Measurements from ENCODE around the gene FMNL1.

FMNL1 gene

GRCh38 chr17:45184144-45184543, 37.5 kb upstream of the FMNL1 start:
- DNase-seq (ENCODE audit: low read depth, low spot score), result no peak
- in situ Hi-C loops (cut with HindIII; ENCODE audit: low sequenced_read_pairs), result no loop called here
- no peak for TF ChIP-seq CTCF (IDR thresholded peaks at IDR 0.05; ENCODE audit: low read depth, low read length)
- no peak overlapping the region for H3K4me3 ChIP-seq (ENCODE audit: low read depth, low read length)

GRCh38 chr17:45186801-45187354, 34.8 kb upstream of the FMNL1 start:
- DNase-seq (ENCODE audit: low read depth, low spot score), result no peak
- in situ Hi-C loops (cut with HindIII; ENCODE audit: low sequenced_read_pairs), result no loop called here
- H3K4me3 ChIP-seq (ENCODE audit: low read depth, low read length), result no peak overlapping the region
- no peak for TF ChIP-seq CTCF (IDR thresholded peaks at IDR 0.05; ENCODE audit: low read depth, low read length)

GRCh38 chr17:45189009-45189408, 32.7 kb upstream of the FMNL1 start:
- DNase-seq (ENCODE audit: low read depth, low spot score), result no peak
- in situ Hi-C loops (cut with HindIII; ENCODE audit: low sequenced_read_pairs), result no loop called here
- TF ChIP-seq CTCF (IDR thresholded peaks at IDR 0.05; ENCODE audit: low read depth, low read length), result no peak
- H3K4me3 ChIP-seq (ENCODE audit: low read depth, low read length), result no peak overlapping the region

- DNase-seq (ENCODE audit: low read depth, low spot score), result no peak
- in situ Hi-C loops (cut with HindIII; ENCODE audit: low sequenced_read_pairs), result no loop called here
- TF ChIP-seq CTCF (IDR thresholded peaks at IDR 0.05; ENCODE audit: low read depth, low read length), result no peak
Measured at GRCh38 chr17:45190503-45191255, 31.0 kb upstream of the FMNL1 start.

GRCh38 chr17:45195424-45195823, 26.3 kb upstream of the FMNL1 start:
- DNase-seq (ENCODE audit: low read depth, low spot score), result no peak
- no peak for TF ChIP-seq CTCF (IDR thresholded peaks at IDR 0.05; ENCODE audit: low read depth, low read length)
- no peak overlapping the region for H3K4me3 ChIP-seq (ENCODE audit: low read depth, low read length)
- in situ Hi-C loops (cut with HindIII; ENCODE audit: low sequenced_read_pairs), result no loop called here

More at GRCh38 chr17:45190503-45191255, 31.0 kb upstream of the FMNL1 start:
- H3K4me3 ChIP-seq (ENCODE audit: low read depth, low read length), result no peak overlapping the region

- H3K4me3 ChIP-seq (ENCODE audit: low read depth, low read length), result no peak overlapping the region
- no peak for TF ChIP-seq CTCF (IDR thresholded peaks at IDR 0.05; ENCODE audit: low read depth, low read length)
- in situ Hi-C loops (cut with HindIII; ENCODE audit: low sequenced_read_pairs), result no loop called here
- no peak for DNase-seq (ENCODE audit: low read depth, low spot score)
Measured at GRCh38 chr17:45197108-45197507, 24.6 kb upstream of the FMNL1 start.

All from astrocyte of the spinal cord (primary cell).